Measurements from ENCODE around the gene GLI3. TPM values are rescaled to one million over a fixed set of nuclear protein-coding genes. Genes with fewer than 3 reads are reported as not detected.

The GLI3 gene
- total and polyA plus RNA-seq, 2 of the 8 experiments (the other 6 are each of a cell fraction or from before 2014, with no cell fraction given), result 8.0 to 31.1 TPM

DNA sequence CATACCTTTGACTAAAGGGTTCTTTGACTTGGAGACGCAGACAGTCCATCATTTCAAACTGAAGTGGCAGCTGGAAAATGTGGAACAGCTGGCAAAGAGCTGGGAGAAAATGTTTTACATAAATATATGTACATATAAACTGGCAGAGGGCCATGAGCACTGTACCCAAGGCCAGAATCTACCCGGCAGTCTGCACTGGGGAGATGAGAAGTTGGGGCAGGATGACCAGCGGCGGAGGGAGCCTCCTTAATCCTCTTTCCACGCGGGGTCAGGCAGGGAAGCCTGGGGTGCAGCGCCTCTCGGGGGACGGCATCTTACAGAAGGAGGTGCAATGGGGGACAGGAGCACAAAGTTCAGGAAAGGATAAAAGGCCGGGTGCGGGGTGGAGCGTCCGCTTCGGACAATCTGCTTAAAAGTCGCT lies 1.3 kb downstream of the GLI3 start:
- peaks cover 10% of the 10 kb centered on the region; the same call in 1 of the 2 replicates for H3K23me2 ChIP-seq (ENCODE audit: low read depth, low read length)
- peak overlapping the region; percentile 73 for H3K18ac ChIP-seq (ENCODE audit: extremely low read depth, low read length)
- H3K14ac ChIP-seq (ENCODE audit: insufficient read length), result peak overlapping the region; percentile 94
- no peak overlapping the region for H4K91ac ChIP-seq (replicated peaks; ENCODE audit: insufficient read length, low read length)
- H3K27me3 ChIP-seq (replicated peaks in 1 of 4; ENCODE audit: control insufficient read depth in 3 of 4, extremely low read depth in 1 of 4, insufficient read depth in 3 of 4, low read length in 3 of 4), result peaks cover 0 to 13% (median 6%) of the 10 kb centered on the region in 4 experiments; a peak in 4 of 7 replicates
- ChIA-PET CTCF (ENCODE audit: partially characterized antibody) (interaction anchor here (1.9 kb wide), 1 partner anchor 127 kb away, joined by 4 read pairs; no protein-coding TSS in a partner anchor), POLR2A (ENCODE audit: partially characterized antibody) (interaction anchor here (0.6 to 1.0 kb wide), 2 partner anchors 12 to 41 kb away, joined by 3 to 4 read pairs; no protein-coding TSS in a partner anchor)
- no peak overlapping the region; the same call in 1 of the 2 replicates for H2BK15ac ChIP-seq (ENCODE audit: low read length)
- no peak overlapping the region for H2BK20ac ChIP-seq (ENCODE audit: low read length)
- peak overlapping the region; percentile 63 to 94 (median 85) for H3K4me3 ChIP-seq (ENCODE audit: extremely low read depth in 1 of 4, insufficient read depth in 2 of 4, low read depth in 3 of 4, low read length in 4 of 4)
- H4K20me1 ChIP-seq (replicated peaks in 1 of 2; ENCODE audit: control insufficient read depth in 1 of 2, insufficient read depth in 2 of 2, low read length in 2 of 2), result peaks cover 0 to 2% of the 10 kb centered on the region in 2 experiments
- H3K4me2 ChIP-seq (ENCODE audit: insufficient read depth in 1 of 2, low read depth in 2 of 2, low read length in 2 of 2), result peak overlapping the region; percentile 94 to 97
- H3K79me2 ChIP-seq (ENCODE audit: control insufficient read depth in 1 of 2, insufficient read depth in 2 of 2, low read length in 2 of 2), result peaks cover 0 to 53% of the 10 kb centered on the region in 2 experiments; a peak in 3 of 4 replicates
- H3K36me3 ChIP-seq (ENCODE audit: control insufficient read depth in 2 of 4, insufficient read depth in 4 of 4, low read length in 3 of 4), result no peaks in the 10 kb centered on the region
- no peaks in the 10 kb centered on the region for H3K79me1 ChIP-seq (ENCODE audit: low read depth, low read length)
- no peak overlapping the region for H4K8ac ChIP-seq (ENCODE audit: extremely low read depth, insufficient read depth, low read length)
- FAIRE-seq (no peak), DNase-seq (ENCODE audit: low read depth in 1 of 2, low spot score in 2 of 2) (no peak)
- no peak overlapping the region; the same call in 1 of the 2 replicates for H2AFZ ChIP-seq (ENCODE audit: low read length)
- no peak overlapping the region for H2BK120ac ChIP-seq (replicated peaks; ENCODE audit: low read depth, low read length)
- no peak overlapping the region for H3K27ac ChIP-seq (ENCODE audit: low read depth, low read length)
- no peaks in the 10 kb centered on the region for H3K9me3 ChIP-seq (ENCODE audit: insufficient read depth in 2 of 2, low read depth in 1 of 2, low read length in 1 of 2)
- no peak overlapping the region for H3K4ac ChIP-seq (replicated peaks; ENCODE audit: insufficient read length, low read depth, low read length)
- H2BK12ac ChIP-seq (ENCODE audit: low read depth, low read length), result no peak overlapping the region
- H3K4me1 ChIP-seq (replicated peaks in 1 of 4; ENCODE audit: control insufficient read depth in 3 of 4, insufficient read depth in 4 of 4, low read length in 3 of 4), result peaks cover 4 to 27% (median 13%) of the 10 kb centered on the region in 4 experiments; a peak in 6 of 7 replicates
- peak overlapping the region; percentile 27 for H3K23ac ChIP-seq (ENCODE audit: insufficient read length)
- 4% methylated on average over 15 of the region's 15 CpGs; no CpG with 5 or more reads in 1 of the 2 experiments for WGBS, 2 experiments (ENCODE audit: extremely low coverage in 1 of 2, insufficient coverage in 1 of 2, insufficient read length in 1 of 2, insufficient replicate concordance in 2 of 2, low coverage in 1 of 2, low lambda C conversion rate in 2 of 2, missing lambda C conversion rate in 1 of 2)
- H3K56ac ChIP-seq (replicated peaks; ENCODE audit: insufficient read length, low read depth, low read length), result no peak overlapping the region
- H2AK5ac ChIP-seq (ENCODE audit: low read depth, low read length), result no peak overlapping the region
- no peak for TF ChIP-seq YY1 (IDR thresholded peaks at IDR 0.05; ENCODE audit: low read depth, low read length)
- peak; percentile 4 for TF ChIP-seq RNF2 (IDR thresholded peaks at IDR 0.05; ENCODE audit: borderline replicate concordance, low read depth, low read length, missing control alignments, poor library complexity, severe bottlenecking)
- TF ChIP-seq, protein P1, sequence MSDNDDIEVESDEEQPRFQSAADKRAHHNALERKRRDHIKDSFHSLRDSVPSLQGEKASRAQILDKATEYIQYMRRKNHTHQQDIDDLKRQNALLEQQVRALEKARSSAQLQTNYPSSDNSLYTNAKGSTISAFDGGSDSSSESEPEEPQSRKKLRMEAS (IDR thresholded peaks at IDR 0.05), result no peak
- H3K9ac ChIP-seq (replicated peaks in 1 of 4; ENCODE audit: extremely low read depth in 1 of 4, low read depth in 3 of 4, low read length in 3 of 4), result peak overlapping the region; percentile 16 to 88 (median 58); a peak in 5 of 7 replicates
- no peak overlapping the region for H4K5ac ChIP-seq (ENCODE audit: insufficient read length, low read depth, low read length)
- no peak overlapping the region for H2BK5ac ChIP-seq (ENCODE audit: low read depth, low read length)
